ENCODE measurements around the gene OR5K4. TPM values are rescaled to one million over a fixed set of nuclear protein-coding genes. Genes with fewer than 3 reads are reported as not detected.
"Not testable (repeated sequence)": the region's sequence is repeated elsewhere in the genome, so short reads cannot be mapped to it uniquely, and the experiment has no call there.

Gene OR5K4
- total RNA-seq, 3 donors from 2014 or later (not counting 1 experiment from before 2014, with no cell fraction given) = not detected

GRCh38 chr3:98376631-98377030, 23.0 kb downstream of the OR5K4 start:
- Histone ChIP-seq H3K4me1 (ENCODE audit: control insufficient read depth, insufficient read depth, low read length) (no peaks in the 10 kb centered on the region), H3K36me3 (ENCODE audit: control insufficient read depth, insufficient read depth, low read length) (no peaks in the 10 kb centered on the region), H3K9me3 (ENCODE audit: control insufficient read depth, insufficient read depth, low read length) (no peaks in the 10 kb centered on the region), H3K27ac (ENCODE audit: low read length) (no peak overlapping the region), H3K27me3 (ENCODE audit: control insufficient read depth, insufficient read depth, low read length) (no peaks in the 10 kb centered on the region), H3K4me3 (ENCODE audit: low read length) (no peak overlapping the region)
- Mint-ChIP-seq H3K4me1 (no peaks in the 10 kb centered on the region), H3K4me3 (no peak overlapping the region), H3K36me3 (no peaks in the 10 kb centered on the region), H3K9me3 (no peaks in the 10 kb centered on the region), H3K27me3 (ENCODE audit: low read depth in 2 of 2) (peaks cover 0 to 9% of the 10 kb centered on the region in 2 donors), H3K27ac (no peak overlapping the region)
- ATAC-seq (no peak), DNase-seq (no peak)
- TF ChIP-seq, protein P1, sequence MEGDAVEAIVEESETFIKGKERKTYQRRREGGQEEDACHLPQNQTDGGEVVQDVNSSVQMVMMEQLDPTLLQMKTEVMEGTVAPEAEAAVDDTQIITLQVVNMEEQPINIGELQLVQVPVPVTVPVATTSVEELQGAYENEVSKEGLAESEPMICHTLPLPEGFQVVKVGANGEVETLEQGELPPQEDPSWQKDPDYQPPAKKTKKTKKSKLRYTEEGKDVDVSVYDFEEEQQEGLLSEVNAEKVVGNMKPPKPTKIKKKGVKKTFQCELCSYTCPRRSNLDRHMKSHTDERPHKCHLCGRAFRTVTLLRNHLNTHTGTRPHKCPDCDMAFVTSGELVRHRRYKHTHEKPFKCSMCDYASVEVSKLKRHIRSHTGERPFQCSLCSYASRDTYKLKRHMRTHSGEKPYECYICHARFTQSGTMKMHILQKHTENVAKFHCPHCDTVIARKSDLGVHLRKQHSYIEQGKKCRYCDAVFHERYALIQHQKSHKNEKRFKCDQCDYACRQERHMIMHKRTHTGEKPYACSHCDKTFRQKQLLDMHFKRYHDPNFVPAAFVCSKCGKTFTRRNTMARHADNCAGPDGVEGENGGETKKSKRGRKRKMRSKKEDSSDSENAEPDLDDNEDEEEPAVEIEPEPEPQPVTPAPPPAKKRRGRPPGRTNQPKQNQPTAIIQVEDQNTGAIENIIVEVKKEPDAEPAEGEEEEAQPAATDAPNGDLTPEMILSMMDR (IDR thresholded peaks at IDR 0.05) = no peak
- WGBS (ENCODE audit: insufficient coverage) = 94% methylated on average over 2 of the region's 2 CpGs
- intact Hi-C loops (cut with micrococcal nuclease) = no loop called here

DNA sequence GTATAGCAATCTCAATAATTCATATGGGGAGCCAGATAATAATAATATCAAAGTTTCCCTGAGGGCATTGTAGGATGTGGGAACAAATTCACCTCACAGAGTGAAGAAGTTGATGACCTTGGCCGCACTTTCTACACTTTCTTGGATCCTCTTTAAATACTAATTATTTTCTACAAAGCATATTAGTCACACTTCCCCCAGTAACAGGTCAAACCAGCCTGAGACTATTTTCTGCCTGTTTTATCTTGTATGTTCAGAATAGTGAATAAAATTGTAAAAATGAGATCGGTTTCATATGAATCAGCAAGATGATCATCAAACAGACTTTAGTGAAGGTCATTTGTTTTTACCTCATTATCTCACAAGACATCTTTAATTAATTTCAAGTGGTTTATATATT, 34.5 kb downstream of the OR5K4 start:
- H3K36me3 Mint-ChIP-seq = no peaks in the 10 kb centered on the region

DNA sequence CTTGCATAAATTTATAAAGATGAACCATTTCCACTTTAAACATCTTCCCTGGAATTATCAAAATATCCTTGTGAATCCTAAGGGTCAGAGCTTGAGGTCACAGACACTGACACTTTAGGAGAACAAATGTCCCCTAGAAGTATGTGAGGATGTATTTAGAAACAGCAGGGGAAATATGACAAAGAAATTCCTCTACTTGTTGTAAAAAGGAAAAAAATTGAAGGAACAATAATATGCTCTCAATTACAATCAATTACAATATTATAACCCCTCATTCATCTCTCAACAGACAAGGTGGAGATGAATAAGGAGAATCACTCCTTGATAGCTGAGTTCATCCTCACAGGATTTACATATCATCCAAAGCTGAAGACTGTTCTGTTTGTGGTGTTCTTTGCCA, 36.7 kb downstream of the OR5K4 start, which contains the start of gene OR5K3:
Gene OR5K3, plus strand, starts transcription at position 301 of the 400 bp plus-strand sequence. Its CDS starts 0 bp downstream, at position 301.
- no peaks in the 10 kb centered on the region for H3K4me1 ChIP-seq (ENCODE audit: control insufficient read depth, insufficient read depth, low read length)
- TF ChIP-seq, protein P1 (IDR thresholded peaks at IDR 0.05) = no peak
- H3K27me3 ChIP-seq (ENCODE audit: control insufficient read depth, insufficient read depth, low read length) = peaks cover 2% of the 10 kb centered on the region
- Mint-ChIP-seq H3K36me3 (no peaks in the 10 kb centered on the region), H3K27ac (no peak within 1 kb of the TSS), H3K27me3 (ENCODE audit: low read depth in 2 of 2) (peaks cover 8 to 24% of the 10 kb centered on the region in 2 donors), H3K9me3 (no peaks in the 10 kb centered on the region), H3K4me3 (no peak within 1 kb of the TSS), H3K4me1 (no peaks in the 10 kb centered on the region)
- intact Hi-C loops (cut with micrococcal nuclease) = no loop called here
- H3K27ac ChIP-seq (ENCODE audit: low read length) = no peak within 1 kb of the TSS
- H3K4me3 ChIP-seq (ENCODE audit: low read length) = no peak within 1 kb of the TSS
- DNase-seq = no peak
- H3K36me3 ChIP-seq (ENCODE audit: control insufficient read depth, insufficient read depth, low read length) = no peaks in the 10 kb centered on the region
- no peak for ATAC-seq
- no peaks in the 10 kb centered on the region for H3K9me3 ChIP-seq (ENCODE audit: control insufficient read depth, insufficient read depth, low read length)

More for the DNA sequence above, 34.5 kb downstream of the OR5K4 start:
- Mint-ChIP-seq H3K27ac (no peak overlapping the region), H3K4me3 (no peak overlapping the region), H3K4me1 (no peaks in the 10 kb centered on the region), H3K9me3 (no peaks in the 10 kb centered on the region), H3K27me3 (ENCODE audit: low read depth in 2 of 2) (peaks cover 7 to 24% of the 10 kb centered on the region in 2 donors)
- H3K4me1 ChIP-seq (ENCODE audit: control insufficient read depth, insufficient read depth, low read length) = no peaks in the 10 kb centered on the region
- no peaks in the 10 kb centered on the region for H3K9me3 ChIP-seq (ENCODE audit: control insufficient read depth, insufficient read depth, low read length)
- no peaks in the 10 kb centered on the region for H3K27me3 ChIP-seq (ENCODE audit: control insufficient read depth, insufficient read depth, low read length)
- no peak overlapping the region for H3K27ac ChIP-seq (ENCODE audit: low read length)
- H3K4me3 ChIP-seq (ENCODE audit: low read length) = no peak overlapping the region
- no peaks in the 10 kb centered on the region for H3K36me3 ChIP-seq (ENCODE audit: control insufficient read depth, insufficient read depth, low read length)
- intact Hi-C loops (cut with micrococcal nuclease) = no loop called here
- 100% methylated on average over 1 of the region's 2 CpGs for WGBS (ENCODE audit: insufficient coverage)
- DNase-seq = no peak
- TF ChIP-seq, protein P1 (IDR thresholded peaks at IDR 0.05) = no peak
- ATAC-seq = no peak

GRCh38 chr3:98395101-98395500, 41.4 kb downstream of the OR5K4 start:
- Histone ChIP-seq H3K9me3 (ENCODE audit: control insufficient read depth, insufficient read depth, low read length) (no peaks in the 10 kb centered on the region), H3K27ac (ENCODE audit: low read length) (no peak overlapping the region), H3K4me1 (ENCODE audit: control insufficient read depth, insufficient read depth, low read length) (no peaks in the 10 kb centered on the region), H3K4me3 (ENCODE audit: low read length) (no peak overlapping the region), H3K36me3 (ENCODE audit: control insufficient read depth, insufficient read depth, low read length) (no peaks in the 10 kb centered on the region), H3K27me3 (ENCODE audit: control insufficient read depth, insufficient read depth, low read length) (peaks cover 2% of the 10 kb centered on the region)
- intact Hi-C loops (cut with micrococcal nuclease) = no loop called here
- no peak overlapping the region for H3K27ac Mint-ChIP-seq
- no peak for ATAC-seq
- H3K9me3 Mint-ChIP-seq = peaks cover 3 to 8% of the 10 kb centered on the region in 2 donors
- TF ChIP-seq, protein P1 (IDR thresholded peaks at IDR 0.05) = no peak
- peaks cover 5 to 10% of the 10 kb centered on the region in 2 donors for H3K27me3 Mint-ChIP-seq (ENCODE audit: low read depth in 2 of 2)
- H3K4me1 Mint-ChIP-seq = no peaks in the 10 kb centered on the region
- H3K4me3 Mint-ChIP-seq = no peak overlapping the region
- no peak for DNase-seq
- peaks cover 11% of the 10 kb centered on the region for H3K36me3 Mint-ChIP-seq

- H3K27ac Mint-ChIP-seq; H3K27me3 ChIP-seq (ENCODE audit: control insufficient read depth, insufficient read depth, low read length); H3K27me3 Mint-ChIP-seq (ENCODE audit: low read depth in 2 of 2); H3K9me3 ChIP-seq (ENCODE audit: control insufficient read depth, insufficient read depth, low read length); H3K4me3 Mint-ChIP-seq; H3K36me3 ChIP-seq (ENCODE audit: control insufficient read depth, insufficient read depth, low read length); H3K27ac ChIP-seq (ENCODE audit: low read length); H3K4me1 ChIP-seq (ENCODE audit: control insufficient read depth, insufficient read depth, low read length); H3K4me1 Mint-ChIP-seq; DNase-seq; intact Hi-C loops (cut with micrococcal nuclease); H3K4me3 ChIP-seq (ENCODE audit: low read length); ATAC-seq: not testable (repeated sequence)
- Mint-ChIP-seq H3K9me3 (peaks cover 3 to 10% of the 10 kb centered on the region in 2 donors), H3K36me3 (peaks cover 11% of the 10 kb centered on the region)
- 92% methylated on average over 1 of the region's 4 CpGs for WGBS (ENCODE audit: insufficient coverage)
These were observed 42.8 kb downstream of the OR5K4 start for GRCh38 chr3:98396482-98396881.
